ENCODE data around the gene PACRG. TPM values are rescaled to one million over a fixed set of nuclear protein-coding genes. Genes with fewer than 3 reads are reported as not detected.

PACRG gene
- total and polyA plus RNA-seq, 2 of the 8 experiments (the other 6 are each of a cell fraction or from before 2014, with no cell fraction given) = 0.44 to 0.54 TPM

DNA sequence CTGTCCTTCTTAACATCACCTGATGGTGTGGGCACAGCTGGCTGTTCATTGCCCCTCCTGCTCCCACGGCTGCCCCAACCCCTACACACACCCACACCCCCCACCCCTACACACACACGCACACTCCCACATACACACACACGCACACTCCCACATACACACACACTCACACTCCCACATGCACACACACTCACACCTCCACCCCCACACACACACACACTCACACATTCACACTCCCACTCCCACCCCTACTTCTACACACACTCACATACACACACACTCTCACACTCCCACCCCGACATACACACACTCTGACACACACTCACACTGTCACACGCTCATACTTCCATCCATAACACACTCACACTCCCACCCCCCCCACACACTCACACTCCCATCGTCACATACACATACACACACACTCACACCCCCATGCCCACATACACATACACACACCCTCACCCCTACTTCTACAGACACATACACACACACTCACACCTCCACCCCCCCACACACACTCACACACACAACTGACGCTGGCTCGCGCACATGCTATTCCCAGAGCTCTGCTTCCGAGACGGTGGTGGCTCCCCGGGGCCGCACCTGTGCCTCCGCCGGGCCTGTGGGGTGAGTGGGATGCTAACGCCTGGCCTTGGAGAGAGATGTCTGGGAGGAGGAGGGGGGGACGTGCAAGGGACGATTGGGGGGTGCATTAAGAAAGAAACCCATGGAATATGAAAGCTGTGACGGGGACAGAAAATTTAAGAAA, 512.0 kb downstream of the PACRG start:
- H3K23me2 ChIP-seq (ENCODE audit: low read depth, low read length) = peaks cover 3% of the 10 kb centered on the region; the same call in 1 of the 2 replicates
- H3K23ac ChIP-seq (ENCODE audit: insufficient read length) = no peak overlapping the region
- no peak for FAIRE-seq
- H3K4me2 ChIP-seq (ENCODE audit: insufficient read depth in 1 of 2, low read depth in 2 of 2, low read length in 2 of 2) = no peak overlapping the region
- H4K8ac ChIP-seq (ENCODE audit: extremely low read depth, insufficient read depth, low read length) = 0 out of 2 replicates have a peak overlapping the region, but pooled peaks have one; percentile 37
- no peak overlapping the region for H3K4ac ChIP-seq (replicated peaks; ENCODE audit: insufficient read length, low read depth, low read length)
- no peak overlapping the region for H3K18ac ChIP-seq (ENCODE audit: extremely low read depth, low read length)
- ChIA-PET POLR2A (ENCODE audit: partially characterized antibody) (no interaction called here), CTCF (ENCODE audit: partially characterized antibody) (interaction anchor here (1.0 kb wide), 1 partner anchor 21 kb away, joined by 4 read pairs; no protein-coding TSS in a partner anchor)
- H3K4me3 ChIP-seq (ENCODE audit: extremely low read depth in 1 of 4, insufficient read depth in 2 of 4, low read depth in 3 of 4, low read length in 4 of 4) = no peak overlapping the region
- no peak overlapping the region for H2BK15ac ChIP-seq (ENCODE audit: low read length)
- H4K5ac ChIP-seq (ENCODE audit: insufficient read length, low read depth, low read length) = no peak overlapping the region
- 93 to 100% methylated on average over 2 to 16 of the region's 19 CpGs for WGBS, 2 experiments (ENCODE audit: extremely low coverage in 1 of 2, insufficient coverage in 1 of 2, insufficient read length in 1 of 2, insufficient replicate concordance in 2 of 2, low coverage in 1 of 2, low lambda C conversion rate in 2 of 2, missing lambda C conversion rate in 1 of 2)
- H3K9ac ChIP-seq (replicated peaks in 1 of 4; ENCODE audit: extremely low read depth in 1 of 4, low read depth in 3 of 4, low read length in 3 of 4) = no peak overlapping the region
- no peaks in the 10 kb centered on the region for H3K79me2 ChIP-seq (ENCODE audit: control insufficient read depth in 1 of 2, insufficient read depth in 2 of 2, low read length in 2 of 2)
- no peaks in the 10 kb centered on the region for H3K27me3 ChIP-seq (replicated peaks in 1 of 4; ENCODE audit: control insufficient read depth in 3 of 4, extremely low read depth in 1 of 4, insufficient read depth in 3 of 4, low read length in 3 of 4)
- peak overlapping the region; percentile 18 for H3K56ac ChIP-seq (replicated peaks; ENCODE audit: insufficient read length, low read depth, low read length)
- no peak overlapping the region for H2BK20ac ChIP-seq (ENCODE audit: low read length)
- H3K79me1 ChIP-seq (ENCODE audit: low read depth, low read length) = no peaks in the 10 kb centered on the region
- no peak overlapping the region for H2AFZ ChIP-seq (ENCODE audit: low read length)
- no peak overlapping the region for H2BK120ac ChIP-seq (replicated peaks; ENCODE audit: low read depth, low read length)
- no peak overlapping the region for H2AK5ac ChIP-seq (ENCODE audit: low read depth, low read length)
- no peak overlapping the region for H3K27ac ChIP-seq (ENCODE audit: low read depth, low read length)
- no peak for DNase-seq (ENCODE audit: low read depth in 1 of 2, low spot score in 2 of 2)
- no peaks in the 10 kb centered on the region for H3K36me3 ChIP-seq (ENCODE audit: control insufficient read depth in 2 of 4, insufficient read depth in 4 of 4, low read length in 3 of 4)
- H4K91ac ChIP-seq (replicated peaks; ENCODE audit: insufficient read length, low read length) = no peak overlapping the region
- H2BK5ac ChIP-seq (ENCODE audit: low read depth, low read length) = no peak overlapping the region
- no peaks in the 10 kb centered on the region for H3K9me3 ChIP-seq (ENCODE audit: insufficient read depth in 2 of 2, low read depth in 1 of 2, low read length in 1 of 2)
- no peak overlapping the region for H3K14ac ChIP-seq (ENCODE audit: insufficient read length)
- no peaks in the 10 kb centered on the region for H4K20me1 ChIP-seq (replicated peaks in 1 of 2; ENCODE audit: control insufficient read depth in 1 of 2, insufficient read depth in 2 of 2, low read length in 2 of 2)
- no peak overlapping the region for H2BK12ac ChIP-seq (ENCODE audit: low read depth, low read length)
- H3K4me1 ChIP-seq (replicated peaks in 1 of 4; ENCODE audit: control insufficient read depth in 3 of 4, insufficient read depth in 4 of 4, low read length in 3 of 4) = peaks cover 0 to 7% (median 3%) of the 10 kb centered on the region in 4 experiments; a peak in 6 of 7 replicates
- TF ChIP-seq SIX5 (IDR thresholded peaks at IDR 0.05; ENCODE audit: low read depth, low read length) = no peak
- TF ChIP-seq TAF1 (IDR thresholded peaks at IDR 0.05; ENCODE audit: low read depth, low read length) = no peak
- TF ChIP-seq SP2 (IDR thresholded peaks at IDR 0.05; ENCODE audit: low read length) = no peak
- TF ChIP-seq SP1 (IDR thresholded peaks at IDR 0.05; ENCODE audit: low read depth, low read length) = no peak
- no peak for TF ChIP-seq POLR2A (IDR thresholded peaks at IDR 0.05; ENCODE audit: control extremely low read depth in 1 of 2, low read depth in 2 of 2, low read length in 2 of 2)
- no peak for TF ChIP-seq CBX5 (IDR thresholded peaks at IDR 0.05; ENCODE audit: low read depth, low read length)
- TF ChIP-seq, protein P1, sequence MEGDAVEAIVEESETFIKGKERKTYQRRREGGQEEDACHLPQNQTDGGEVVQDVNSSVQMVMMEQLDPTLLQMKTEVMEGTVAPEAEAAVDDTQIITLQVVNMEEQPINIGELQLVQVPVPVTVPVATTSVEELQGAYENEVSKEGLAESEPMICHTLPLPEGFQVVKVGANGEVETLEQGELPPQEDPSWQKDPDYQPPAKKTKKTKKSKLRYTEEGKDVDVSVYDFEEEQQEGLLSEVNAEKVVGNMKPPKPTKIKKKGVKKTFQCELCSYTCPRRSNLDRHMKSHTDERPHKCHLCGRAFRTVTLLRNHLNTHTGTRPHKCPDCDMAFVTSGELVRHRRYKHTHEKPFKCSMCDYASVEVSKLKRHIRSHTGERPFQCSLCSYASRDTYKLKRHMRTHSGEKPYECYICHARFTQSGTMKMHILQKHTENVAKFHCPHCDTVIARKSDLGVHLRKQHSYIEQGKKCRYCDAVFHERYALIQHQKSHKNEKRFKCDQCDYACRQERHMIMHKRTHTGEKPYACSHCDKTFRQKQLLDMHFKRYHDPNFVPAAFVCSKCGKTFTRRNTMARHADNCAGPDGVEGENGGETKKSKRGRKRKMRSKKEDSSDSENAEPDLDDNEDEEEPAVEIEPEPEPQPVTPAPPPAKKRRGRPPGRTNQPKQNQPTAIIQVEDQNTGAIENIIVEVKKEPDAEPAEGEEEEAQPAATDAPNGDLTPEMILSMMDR (IDR thresholded peaks at IDR 0.05; ENCODE audit: control extremely low read depth in 1 of 3, insufficient read depth in 1 of 3, low read depth in 1 of 3, low read length in 3 of 3) = no peak
- TF ChIP-seq SUZ12 (IDR thresholded peaks at IDR 0.05; ENCODE audit: low read length) = no peak
- no peak for TF ChIP-seq JUND (IDR thresholded peaks at IDR 0.05; ENCODE audit: low read length)
- no peak for TF ChIP-seq TAF7 (optimal IDR thresholded peaks at IDR 0.05; ENCODE audit: borderline replicate concordance, low read depth, low read length)
- TF ChIP-seq RFX5 (IDR thresholded peaks at IDR 0.05; ENCODE audit: borderline replicate concordance, low read depth, low read length) = no peak
